Skeletal muscle satellite cell (primary cell): ENCODE results near the gene PEAR1.

Source experiments
- H3K27me3 ChIP-seq: 2 replicates; pipeline ENCODE4 v1.7.0; 2013; ENCODE audit warnings: low read length; ENCODE audit not compliant: control insufficient read depth, insufficient read depth
- H3K36me3 ChIP-seq: 2 replicates; pipeline ENCODE4 v1.7.0; 2013; ENCODE audit warnings: mild to moderate bottlenecking, control low read depth, low read length; ENCODE audit not compliant: insufficient read depth
- H3K4me1 ChIP-seq: 2 replicates; pipeline ENCODE4 v1.7.0; 2013; ENCODE audit warnings: low read length; ENCODE audit not compliant: control insufficient read depth, insufficient read depth
- H3K4me2 ChIP-seq: 2 replicates; pipeline ENCODE4 v1.7.0; 2013; ENCODE audit warnings: mild to moderate bottlenecking, low read length
- H3K4me3 ChIP-seq: 2 replicates; pipeline ENCODE4 v1.7.0; 2013; ENCODE audit warnings: low read length
- H3K9ac ChIP-seq: 2 replicates; pipeline ENCODE4 v1.7.0; 2013; ENCODE audit warnings: mild to moderate bottlenecking, low read depth, low read length, moderate library complexity
- H3K9me3 ChIP-seq: replicated peaks from 2 replicates; pipeline ENCODE4 v1.7.0; 2013; ENCODE audit warnings: mild to moderate bottlenecking, control low read depth, low read length

Gene PEAR1

GRCh38 chr1:156874572-156875340 lies 18.8 kb upstream of the PEAR1 start:
- Histone ChIP-seq H3K4me1 (peaks cover 12% of the 10 kb centered on the region), H3K36me3 (no peaks in the 10 kb centered on the region), H3K27me3 (peaks cover 53% of the 10 kb centered on the region), H3K4me2 (no peak overlapping the region), H3K9me3 (no peaks in the 10 kb centered on the region), H3K4me3 (no peak overlapping the region), H3K9ac (no peak overlapping the region)

GRCh38 chr1:156875341-156875615 lies 18.2 kb upstream of the PEAR1 start:
- H3K27me3 ChIP-seq = peaks cover 57% of the 10 kb centered on the region
- no peak overlapping the region for H3K4me2 ChIP-seq
- H3K4me1 ChIP-seq = peaks cover 7% of the 10 kb centered on the region
- no peak overlapping the region for H3K9ac ChIP-seq
- no peak overlapping the region for H3K4me3 ChIP-seq
- H3K9me3 ChIP-seq = no peaks in the 10 kb centered on the region
- H3K36me3 ChIP-seq = no peaks in the 10 kb centered on the region

DNA sequence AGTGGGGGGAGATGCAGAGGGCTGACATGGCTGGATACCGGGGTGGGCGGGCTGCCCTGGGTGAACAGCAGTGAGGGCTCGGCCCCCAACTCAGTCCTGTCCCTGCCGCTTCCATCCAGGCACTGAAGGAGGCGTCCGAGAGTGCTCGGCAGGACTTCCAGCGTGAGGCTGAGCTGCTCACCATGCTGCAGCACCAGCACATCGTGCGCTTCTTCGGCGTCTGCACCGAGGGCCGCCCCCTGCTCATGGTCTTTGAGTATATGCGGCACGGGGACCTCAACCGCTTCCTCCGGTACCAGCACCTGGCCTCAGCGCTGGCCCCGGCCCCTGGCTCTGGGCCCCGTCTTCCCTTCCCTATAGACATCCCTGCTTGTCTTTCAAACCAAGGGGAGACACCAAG lies 17.2 kb upstream of the PEAR1 start:
- H3K36me3 ChIP-seq = no peaks in the 10 kb centered on the region
- H3K4me1 ChIP-seq = no peaks in the 10 kb centered on the region
- peaks cover 67% of the 10 kb centered on the region for H3K27me3 ChIP-seq
- H3K9me3 ChIP-seq = no peaks in the 10 kb centered on the region
- H3K4me3 ChIP-seq = no peak overlapping the region
- H3K4me2 ChIP-seq = no peak overlapping the region
- H3K9ac ChIP-seq = no peak overlapping the region

DNA sequence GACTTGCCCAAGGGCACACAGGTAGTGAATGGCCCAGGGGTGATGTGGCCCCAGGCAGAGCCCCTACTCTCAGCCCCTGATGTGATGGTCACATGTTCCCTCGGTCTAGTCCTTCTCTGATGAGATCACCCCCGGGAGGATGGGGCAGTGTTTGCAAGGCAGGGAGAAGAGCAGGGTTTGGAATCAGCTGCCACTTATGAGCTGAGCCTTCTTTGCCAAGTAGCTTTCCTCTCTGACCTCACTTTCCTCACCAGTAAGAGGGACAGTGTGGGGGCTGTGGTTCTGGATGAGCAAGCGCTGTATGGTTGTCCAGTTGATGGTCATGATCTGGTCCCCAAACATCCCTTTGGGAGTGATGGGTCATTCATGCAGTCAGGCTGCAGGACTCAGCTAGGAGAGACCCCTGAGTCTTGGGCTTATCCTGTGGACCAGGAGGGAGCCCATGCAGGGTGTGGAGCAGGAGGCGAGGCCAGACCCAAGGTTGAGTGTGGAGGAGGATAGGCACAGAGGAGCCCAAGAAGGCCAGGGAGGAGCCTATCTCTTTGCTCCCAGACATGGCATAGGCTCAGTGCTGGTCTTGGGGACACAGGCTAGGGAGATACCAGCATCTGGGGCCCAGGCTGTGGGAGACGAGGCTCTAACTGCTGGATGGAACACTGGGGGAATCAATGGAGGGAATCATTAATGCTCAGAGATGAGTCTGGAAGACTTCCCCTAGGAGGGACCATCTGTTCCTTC lies 15.9 kb upstream of the PEAR1 start:
- peaks cover 80% of the 10 kb centered on the region for H3K27me3 ChIP-seq
- no peak overlapping the region for H3K9ac ChIP-seq
- no peaks in the 10 kb centered on the region for H3K36me3 ChIP-seq
- H3K9me3 ChIP-seq = no peaks in the 10 kb centered on the region
- no peak overlapping the region for H3K4me2 ChIP-seq
- no peaks in the 10 kb centered on the region for H3K4me1 ChIP-seq
- no peak overlapping the region for H3K4me3 ChIP-seq

DNA sequence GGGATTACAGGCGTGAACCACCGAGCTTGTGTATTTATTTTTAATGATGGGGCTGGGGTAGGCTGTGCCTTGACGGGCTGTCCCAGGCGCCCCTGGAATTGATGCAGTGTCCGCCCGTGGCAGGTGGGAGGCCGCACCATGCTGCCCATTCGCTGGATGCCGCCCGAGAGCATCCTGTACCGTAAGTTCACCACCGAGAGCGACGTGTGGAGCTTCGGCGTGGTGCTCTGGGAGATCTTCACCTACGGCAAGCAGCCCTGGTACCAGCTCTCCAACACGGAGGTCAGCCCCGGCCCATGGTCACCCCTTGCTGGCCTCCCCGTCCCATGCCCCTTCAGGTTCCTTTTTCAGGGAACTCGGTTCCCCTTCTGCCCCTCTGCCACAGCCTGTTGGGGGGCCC lies 13.6 kb upstream of the PEAR1 start:
- H3K4me1 ChIP-seq = no peaks in the 10 kb centered on the region
- no peak overlapping the region for H3K9ac ChIP-seq
- no peaks in the 10 kb centered on the region for H3K9me3 ChIP-seq
- H3K27me3 ChIP-seq = peaks cover 85% of the 10 kb centered on the region
- H3K4me3 ChIP-seq = no peak overlapping the region
- no peaks in the 10 kb centered on the region for H3K36me3 ChIP-seq
- no peak overlapping the region for H3K4me2 ChIP-seq

GRCh38 chr1:156880473-156880872 lies 13.0 kb upstream of the PEAR1 start:
- no peak overlapping the region for H3K9ac ChIP-seq
- no peak overlapping the region for H3K4me2 ChIP-seq
- no peak overlapping the region for H3K4me3 ChIP-seq
- H3K4me1 ChIP-seq = no peaks in the 10 kb centered on the region
- H3K36me3 ChIP-seq = no peaks in the 10 kb centered on the region
- H3K27me3 ChIP-seq = peaks cover 85% of the 10 kb centered on the region
- no peaks in the 10 kb centered on the region for H3K9me3 ChIP-seq

DNA sequence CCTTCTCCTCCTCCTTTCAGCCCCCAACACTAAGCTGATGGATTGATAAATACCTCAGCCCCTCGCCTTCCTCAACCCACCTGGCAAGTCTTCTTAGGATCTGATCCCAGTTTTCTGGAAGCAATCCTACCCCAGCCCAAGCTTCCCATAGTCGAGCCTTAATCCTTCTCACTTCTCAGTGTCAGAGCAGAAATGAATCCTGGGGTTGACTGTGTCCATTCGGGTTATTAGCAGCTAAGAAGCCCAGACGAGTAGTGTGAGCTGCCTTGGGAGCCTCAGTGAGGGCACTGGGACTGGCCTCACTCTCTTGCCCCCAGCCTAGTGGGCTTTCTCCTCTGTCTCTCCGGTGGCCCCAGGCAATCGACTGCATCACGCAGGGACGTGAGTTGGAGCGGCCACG lies 12.4 kb upstream of the PEAR1 start:
- H3K9ac ChIP-seq = no peak overlapping the region
- peaks cover 86% of the 10 kb centered on the region for H3K27me3 ChIP-seq
- no peaks in the 10 kb centered on the region for H3K36me3 ChIP-seq
- no peaks in the 10 kb centered on the region for H3K4me1 ChIP-seq
- H3K4me2 ChIP-seq = no peak overlapping the region
- no peaks in the 10 kb centered on the region for H3K9me3 ChIP-seq
- no peak overlapping the region for H3K4me3 ChIP-seq

GRCh38 chr1:156881663-156882062 lies 11.9 kb upstream of the PEAR1 start:
- Histone ChIP-seq H3K27me3 (peaks cover 91% of the 10 kb centered on the region), H3K9ac (no peak overlapping the region), H3K4me1 (no peaks in the 10 kb centered on the region), H3K4me2 (no peak overlapping the region), H3K4me3 (no peak overlapping the region), H3K9me3 (no peaks in the 10 kb centered on the region), H3K36me3 (no peaks in the 10 kb centered on the region)

DNA sequence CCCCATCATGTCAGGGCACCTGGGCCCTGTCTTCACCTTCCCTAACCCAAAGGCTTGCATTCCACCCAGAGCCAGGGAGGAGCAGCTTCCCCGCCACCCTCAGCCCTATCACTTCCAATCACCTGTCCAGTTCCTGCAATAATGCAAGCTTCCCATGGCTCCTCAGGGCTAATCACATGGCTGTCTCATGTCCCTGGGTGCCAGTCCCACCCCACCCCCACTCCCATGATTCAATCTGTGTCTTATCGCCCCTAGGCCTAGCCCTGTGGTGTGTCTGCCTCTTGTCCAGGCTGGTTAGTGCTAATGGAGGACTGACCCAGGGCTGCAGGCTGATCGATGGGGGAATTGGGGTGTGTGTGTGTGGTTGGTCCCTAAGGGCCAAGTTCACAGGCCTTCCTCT lies 11.0 kb upstream of the PEAR1 start:
- H3K27me3 ChIP-seq = peaks cover 91% of the 10 kb centered on the region
- H3K36me3 ChIP-seq = no peaks in the 10 kb centered on the region
- H3K4me2 ChIP-seq = no peak overlapping the region
- H3K9me3 ChIP-seq = no peaks in the 10 kb centered on the region
- H3K4me3 ChIP-seq = no peak overlapping the region
- H3K9ac ChIP-seq = no peak overlapping the region
- no peaks in the 10 kb centered on the region for H3K4me1 ChIP-seq

- no peaks in the 10 kb centered on the region for H3K36me3 ChIP-seq
- no peaks in the 10 kb centered on the region for H3K4me1 ChIP-seq
- peaks cover 91% of the 10 kb centered on the region for H3K27me3 ChIP-seq
- H3K4me3 ChIP-seq = no peak overlapping the region
- no peaks in the 10 kb centered on the region for H3K9me3 ChIP-seq
- no peak overlapping the region for H3K9ac ChIP-seq
- H3K4me2 ChIP-seq = no peak overlapping the region
Measured at GRCh38 chr1:156883919-156884318, 9.6 kb upstream of the PEAR1 start.

GRCh38 chr1:156884560-156885184 lies 8.8 kb upstream of the PEAR1 start:
- H3K36me3 ChIP-seq = no peaks in the 10 kb centered on the region
- no peaks in the 10 kb centered on the region for H3K4me1 ChIP-seq
- no peaks in the 10 kb centered on the region for H3K9me3 ChIP-seq
- peaks cover 87% of the 10 kb centered on the region for H3K27me3 ChIP-seq
- no peak overlapping the region for H3K4me3 ChIP-seq
- H3K9ac ChIP-seq = no peak overlapping the region
- no peak overlapping the region for H3K4me2 ChIP-seq
